ENCODE results near the gene POC1A.
A peak's percentile ranks its signal among the peaks of the same experiment; 100 is the strongest.

Gene POC1A

GRCh38 chr3:52025453-52025852, 128.8 kb downstream of the POC1A start:
- ChIA-PET CTCF (no interaction called here), POLR2A (ENCODE audit: low non-redundant PET) (no interaction called here)
- H3K27ac ChIP-seq: peak overlapping the region; percentile 30
- DNase-seq (ENCODE audit: low spot score): no peak
- TF ChIP-seq CTCF (conservative IDR thresholded peaks at IDR 0.05; ENCODE audit: low read depth): no peak
